Left ventricle myocardium superior (tissue), 1 donor: ENCODE measurements around the gene PEX5L. TPM values are rescaled to one million over a fixed set of nuclear protein-coding genes. Genes with fewer than 3 reads are reported as not detected.
A peak's percentile ranks its signal among the peaks of the same experiment; 100 is the strongest.

Source experiments
- ATAC-seq: fragments of 200-7000 bp; cut with Tn5 transposase; one replicate; pipeline ENCODE4 v1.9.1; 2020; ENCODE audit warnings: mild to moderate bottlenecking, moderate library complexity
- DNase-seq: peaks from one replicate; pipeline ENCODE4 v3.0.0-alpha.2; 2020
- intact Hi-C: fragments of 100-400 bp; cut with micrococcal nuclease; formaldehyde crosslinking; loops from one replicate; pipeline ENCODE4 v1.11.0; 2022
- total RNA-seq: library from RNA; stranded (reverse); fragmentation: NEBNext Ultra II Directional; extraction: Animal tissue kit (Norgen Biotek cat#: 25700); gene quantifications from one replicate; pipeline ENCODE4 v1.2.1, GENCODE V29; 2021
- donor health status: DM: no; HTN: yes; CAD: no; lungs with severe emphysema.

Gene PEX5L
- total RNA-seq, 1 donor from 2014 or later, result 0.57 TPM

GRCh38 chr3:179760944-179761343 lies 275.8 kb downstream of the PEX5L start:
- ATAC-seq (no peak), DNase-seq (no peak)
- intact Hi-C loops, result no loop called here

DNA sequence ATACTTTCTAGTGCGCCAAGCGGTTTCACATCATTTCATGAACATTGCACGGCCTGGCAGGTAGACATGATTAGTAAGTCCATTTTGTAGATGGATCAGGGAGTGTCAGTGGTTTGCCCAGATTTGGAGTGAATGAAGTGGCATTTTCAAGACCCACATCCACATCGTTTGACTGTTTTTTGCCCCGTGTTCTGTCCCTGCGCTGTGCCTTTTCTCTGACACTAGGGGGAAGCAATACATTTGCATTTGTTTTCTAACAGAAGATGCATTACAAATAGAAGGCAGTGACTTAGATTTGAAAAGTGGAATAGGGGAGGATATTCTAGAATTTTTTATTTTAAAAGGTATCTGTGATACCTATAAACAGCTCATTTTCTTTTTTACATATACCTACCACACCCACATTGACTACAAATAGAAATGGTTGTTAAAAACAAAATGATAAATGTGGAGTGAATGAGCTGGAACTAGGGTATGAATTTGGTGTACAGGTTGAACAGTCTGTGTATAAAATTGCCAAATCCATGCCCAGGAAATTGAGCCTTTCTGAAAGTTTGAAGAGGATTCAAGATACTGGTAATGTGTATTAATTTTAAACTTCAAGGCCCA lies 285.9 kb downstream of the PEX5L start:
- intact Hi-C loops, result no loop called here
- no peak for ATAC-seq
- DNase-seq, result no peak

- DNase-seq, result no peak
- peak; percentile 33 for ATAC-seq
- intact Hi-C loops, result no loop called here
These were observed 291.0 kb downstream of the PEX5L start for GRCh38 chr3:179745716-179746115.

DNA sequence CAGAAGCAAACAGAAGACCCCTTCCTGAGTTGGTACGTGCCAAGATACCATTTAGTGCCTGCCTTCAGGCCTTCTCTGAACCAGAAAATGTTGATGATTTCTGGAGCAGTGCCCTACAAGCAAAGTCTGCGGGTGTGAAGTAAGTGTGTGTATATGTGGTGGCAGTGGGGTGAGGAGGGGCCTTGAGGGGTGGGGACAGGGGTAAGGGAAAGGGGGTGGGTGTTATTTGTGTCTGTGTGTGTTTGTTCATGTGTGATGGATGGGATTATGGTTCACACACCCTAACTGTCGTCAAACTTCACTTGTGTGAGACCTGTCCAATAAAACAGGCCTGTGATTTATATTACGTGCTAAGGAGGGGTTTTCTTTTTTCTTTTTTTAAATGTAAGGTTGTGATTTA lies 291.7 kb downstream of the PEX5L start:
- peak; percentile 12 for ATAC-seq
- no peak for DNase-seq
- intact Hi-C loops, result no loop called here
